Amygdala (tissue), 56 donors: Measurements from ENCODE around the gene CNTRL.
"Not testable (repeated sequence)": the region's sequence is repeated elsewhere in the genome, so short reads cannot be mapped to it uniquely, and the experiment has no call there.

Experiments
- DNase-seq, 56 donors: peaks; one replicate each; lab custom pipeline; 2025; lab: John Stamatoyannopoulos, UW

Gene CNTRL

DNA sequence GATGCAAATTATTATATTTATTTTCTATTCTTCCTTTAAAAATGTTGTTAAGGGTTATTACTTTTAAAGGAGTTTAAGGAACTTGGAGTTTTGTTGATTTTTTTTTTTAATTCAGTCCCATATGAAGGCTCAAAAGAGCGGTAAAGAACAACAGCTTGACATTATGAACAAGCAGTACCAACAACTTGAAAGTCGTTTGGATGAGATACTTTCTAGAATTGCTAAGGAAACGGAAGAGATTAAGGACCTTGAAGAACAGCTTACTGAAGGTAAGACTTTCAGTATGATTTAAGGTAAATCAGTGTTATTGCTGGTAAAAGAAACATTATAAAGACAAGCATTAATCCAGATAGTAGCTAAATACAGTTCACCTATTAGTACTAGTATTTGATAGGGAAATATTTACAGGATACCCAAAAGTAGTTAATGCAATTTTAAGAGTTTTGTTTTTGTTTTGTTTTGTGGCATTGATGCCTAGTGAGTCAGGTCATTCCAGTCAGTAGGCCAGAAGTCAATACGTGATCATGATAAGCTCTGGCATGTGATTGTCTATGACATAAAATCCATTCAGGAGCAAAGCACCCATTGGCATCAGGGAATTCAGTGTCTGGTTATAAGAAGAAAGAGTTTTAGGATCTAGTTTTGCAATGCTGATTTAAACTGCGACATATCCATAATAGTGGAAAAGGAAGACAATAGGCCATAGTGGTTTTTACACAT is 49.2 kb downstream of the CNTRL start:
- no peak for DNase-seq

GRCh38 chr9:121125590-121125989 is 50.8 kb downstream of the CNTRL start:
- DNase-seq: no peak

DNA sequence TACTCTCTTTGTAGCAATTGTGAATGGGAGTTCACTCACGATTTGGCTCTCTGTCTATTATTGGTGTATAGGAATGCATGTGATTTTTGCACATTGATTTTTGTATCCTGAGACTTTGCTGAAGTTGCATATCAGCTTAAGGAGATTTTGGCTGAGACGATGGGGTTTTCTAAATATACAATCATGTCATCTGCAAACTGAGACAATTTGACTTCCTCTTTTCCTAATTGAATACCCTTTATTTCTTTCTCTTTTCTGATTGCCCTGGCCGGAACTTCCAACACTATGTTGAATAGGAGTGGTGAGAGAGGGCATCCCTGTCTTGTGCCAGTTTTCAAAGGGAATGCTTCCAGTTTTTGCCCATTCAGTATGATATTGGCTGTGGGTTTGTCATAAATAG is 54.6 kb downstream of the CNTRL start:
- DNase-seq: not testable (repeated sequence)

- no peak for DNase-seq
These were observed 58.5 kb downstream of the CNTRL start for GRCh38 chr9:121133104-121133816.

- no peak for DNase-seq
These were observed 60.9 kb downstream of the CNTRL start for GRCh38 chr9:121135642-121136041.

DNA sequence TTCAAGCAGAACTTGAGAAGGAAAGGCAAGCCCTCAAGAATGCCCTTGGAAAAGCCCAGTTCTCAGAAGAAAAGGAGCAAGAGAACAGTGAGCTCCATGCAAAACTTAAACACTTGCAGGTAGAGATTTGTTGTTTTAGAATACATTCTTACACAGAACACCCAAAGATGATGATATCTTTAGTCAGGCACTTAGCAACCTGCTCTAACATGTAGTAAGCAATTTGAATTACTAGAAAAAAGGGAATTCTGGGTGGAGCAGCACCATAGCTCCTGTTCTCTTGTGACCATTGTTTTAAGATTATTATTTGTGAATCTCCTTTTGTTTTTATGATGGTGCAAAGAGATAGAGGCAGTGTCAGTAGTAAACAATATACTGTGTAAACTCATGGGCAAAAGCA is 63.8 kb downstream of the CNTRL start:
- no peak for DNase-seq

- no peak for DNase-seq
These were observed 64.2 kb downstream of the CNTRL start for GRCh38 chr9:121138973-121139372.

DNA sequence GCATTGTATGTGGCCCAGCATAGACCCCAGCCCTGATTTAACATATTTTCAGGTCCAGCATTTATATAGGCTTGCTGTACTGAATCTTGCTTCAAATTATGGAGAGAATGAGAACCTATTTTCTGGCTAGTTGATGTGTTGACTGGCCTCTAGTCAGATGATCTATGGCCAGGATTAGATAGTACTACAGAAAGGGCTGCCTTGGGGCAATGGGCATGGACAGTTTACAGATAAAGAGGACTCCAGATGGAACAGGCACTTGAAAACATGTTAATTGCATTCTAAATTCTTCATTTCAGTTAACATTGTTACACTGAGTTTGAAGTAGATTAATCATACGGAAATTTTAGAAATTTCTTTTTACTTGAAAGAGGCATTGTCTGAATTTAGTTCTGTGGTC is 65.4 kb downstream of the CNTRL start:
- DNase-seq: no peak

- DNase-seq: no peak
These were observed 66.6 kb downstream of the CNTRL start for GRCh38 chr9:121141306-121141705.

- no peak for DNase-seq
These were observed 67.0 kb downstream of the CNTRL start for GRCh38 chr9:121141706-121142105.

- DNase-seq: no peak
These were observed 69.0 kb downstream of the CNTRL start for GRCh38 chr9:121143771-121144170.

GRCh38 chr9:121144482-121144881 is 69.7 kb downstream of the CNTRL start:
- no peak for DNase-seq

DNA sequence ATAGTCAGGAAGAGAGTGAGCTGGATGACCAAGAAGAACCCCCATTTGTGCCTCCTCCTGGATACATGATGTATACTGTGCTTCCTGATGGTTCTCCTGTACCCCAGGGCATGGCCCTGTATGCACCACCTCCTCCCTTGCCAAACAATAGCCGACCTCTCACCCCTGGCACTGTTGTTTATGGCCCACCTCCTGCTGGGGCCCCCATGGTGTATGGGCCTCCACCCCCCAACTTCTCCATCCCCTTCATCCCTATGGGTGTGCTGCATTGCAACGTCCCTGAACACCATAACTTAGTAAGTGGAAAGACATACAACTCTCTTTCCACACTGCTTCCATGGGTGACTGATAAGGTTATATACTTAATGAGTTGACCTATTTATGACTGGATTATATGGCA is 75.4 kb downstream of the CNTRL start:
- DNase-seq: no peak

DNA sequence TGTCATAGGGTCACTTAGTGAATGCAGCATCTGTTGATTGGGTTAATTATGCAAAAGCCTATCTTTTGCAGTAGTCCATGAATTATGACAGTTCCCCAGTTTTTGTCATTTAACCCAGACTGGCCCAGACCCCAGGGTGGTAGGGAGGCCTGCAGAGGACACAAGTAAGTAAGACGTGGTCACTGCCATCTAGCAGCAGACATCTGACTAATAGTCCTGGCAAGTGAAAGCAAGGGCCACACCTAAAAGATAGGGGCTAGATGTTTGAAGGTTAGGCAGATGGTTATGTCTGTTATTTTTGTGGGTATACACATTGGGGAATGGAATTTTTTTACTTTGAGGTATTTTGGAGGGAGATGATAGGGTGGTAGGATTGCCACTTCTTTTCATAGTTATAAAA is 78.9 kb downstream of the CNTRL start:
- DNase-seq: no peak

GRCh38 chr9:121154782-121155181 is 80.0 kb downstream of the CNTRL start:
- DNase-seq: no peak

GRCh38 chr9:121156263-121156731 is 81.5 kb downstream of the CNTRL start:
- peak in 1 of 56 donors; percentile 7 for DNase-seq

DNA sequence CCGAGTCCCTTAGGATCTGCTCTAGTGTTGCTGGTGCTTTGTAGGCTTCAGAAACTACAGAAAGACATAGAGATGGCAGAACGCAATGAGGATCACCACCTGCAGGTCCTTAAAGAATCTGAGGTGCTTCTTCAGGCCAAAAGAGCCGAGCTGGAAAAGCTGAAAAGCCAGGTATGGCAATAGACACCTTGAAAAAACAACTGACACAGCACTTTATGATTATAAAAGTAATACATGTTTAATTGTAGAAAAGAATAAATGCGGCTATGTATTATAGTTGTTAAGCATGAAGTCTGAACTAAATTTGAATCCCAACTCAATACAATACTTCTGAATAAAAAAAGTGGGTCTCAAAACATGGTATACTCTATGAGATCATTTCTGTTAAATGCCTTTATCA is 83.2 kb downstream of the CNTRL start:
- no peak for DNase-seq

DNA sequence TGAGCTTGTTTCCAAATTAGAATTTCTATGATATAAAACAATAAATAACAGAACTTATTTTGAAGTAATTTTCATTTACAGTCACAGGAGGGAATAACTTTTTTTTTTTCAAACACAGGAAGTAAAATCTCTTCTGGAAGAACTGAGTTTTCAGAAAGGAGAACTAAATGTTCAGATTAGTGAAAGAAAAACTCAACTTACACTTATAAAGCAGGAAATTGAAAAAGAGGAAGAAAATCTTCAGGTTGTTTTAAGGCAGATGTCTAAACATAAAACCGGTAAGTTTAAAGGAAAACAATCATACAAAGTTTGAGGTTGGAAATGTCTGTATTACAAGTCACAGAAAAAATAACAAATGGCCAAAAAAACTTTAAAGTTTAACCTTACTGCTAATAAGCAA is 85.3 kb downstream of the CNTRL start:
- no peak for DNase-seq

- no peak for DNase-seq
These were observed 93.3 kb downstream of the CNTRL start for GRCh38 chr9:121168052-121168451.

DNA sequence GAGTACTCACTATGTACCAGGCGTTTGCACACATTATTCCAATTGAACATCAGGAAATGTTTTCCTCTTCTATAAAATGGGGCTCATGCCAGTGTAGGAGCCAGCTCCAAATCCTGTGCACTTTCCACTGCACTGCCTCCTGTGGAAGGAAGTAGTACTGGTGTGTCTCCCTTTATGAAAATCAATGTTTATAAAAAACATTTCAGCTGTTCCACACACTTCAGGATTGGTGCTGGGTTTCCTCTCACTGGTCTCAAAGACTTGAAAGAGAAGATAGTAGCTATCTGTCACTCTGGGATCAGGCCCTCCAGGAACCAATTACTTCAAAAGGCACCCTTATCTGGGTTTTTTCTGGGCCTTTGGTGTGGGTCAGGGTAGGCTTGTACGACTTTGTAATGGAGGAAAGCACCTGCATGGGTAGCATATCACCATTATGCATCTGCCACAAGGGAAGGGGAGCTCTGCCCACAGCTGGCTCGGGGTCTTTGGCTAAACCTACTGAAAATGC is 94.4 kb downstream of the CNTRL start:
- no peak for DNase-seq

- no peak for DNase-seq
These were observed 96.5 kb downstream of the CNTRL start for GRCh38 chr9:121171236-121171635.
